A549 (cell line): ENCODE measurements around the gene AFMID. TPM values are rescaled to one million over a fixed set of nuclear protein-coding genes. Genes with fewer than 3 reads are reported as not detected.

Source experiments
- ATAC-seq, 2 experiments: fragments of 200-7000 bp in 1 of 2; fragments of >200 bp in 1 of 2; cut with Nextera tagmentation in 1 of 2; cut with Tn5 transposase in 1 of 2; 3 replicates each; pipeline versions ENCODE4 v1.8.0 to v1.9.1; 2018 to 2020; ENCODE audit warnings: mild to moderate bottlenecking in 1 of 2, moderate library complexity in 1 of 2
- CTCF ChIA-PET: fragments of 300-600 bp; sonication (Branson Sonifier 250); formaldehyde crosslinking; extraction: SDS; loops from one replicate; lab custom pipeline; 2021; ENCODE audit warnings: antibody characterized with exemption, inconsistent platforms; lab: Yijun Ruan, JAX
- POLR2A ChIA-PET: fragments of 350-600 bp; formaldehyde crosslinking; extraction: SDS; loops from one replicate; lab custom pipeline; 2021; ENCODE audit warnings: antibody characterized with exemption, inconsistent platforms; lab: Yijun Ruan, JAX
- DNase-seq, 2 experiments: peaks; one replicate each; pipeline versions ENCODE4 v3.0.0 to v3.0.0-alpha.2; 2011 to 2016; ENCODE audit warnings: low read depth in 1 of 2, low spot score in 1 of 2
- FAIRE-seq: peaks from 2 replicates; lab custom pipeline; 2011; peaks lifted over from hg19 to GRCh38; lab: Jason Lieb, UNC
- H3K27ac ChIP-seq, 2 experiments: fragments of >200 bp; sonication (Bioruptor Twin); formaldehyde crosslinking; 3 replicates each; pipeline ENCODE4 v1.5.1; 2016 to 2017
- H3K4me1 ChIP-seq: fragments of >200 bp; sonication (Bioruptor Twin); formaldehyde crosslinking; 3 replicates; pipeline ENCODE4 v1.6.1; 2016
- H3K4me2 ChIP-seq: fragments of >200 bp; sonication (Bioruptor Twin); formaldehyde crosslinking; 3 replicates; pipeline ENCODE4 v1.6.1; 2016
- H3K4me3 ChIP-seq: fragments of >200 bp; sonication (Bioruptor Twin); formaldehyde crosslinking; 3 replicates; pipeline ENCODE4 v1.5.1; 2016
- H3K9me3 ChIP-seq: fragments of >200 bp; sonication (Bioruptor Twin); formaldehyde crosslinking; 3 replicates; pipeline ENCODE4 v1.6.1; 2016
- BHLHE40 ChIP-seq: IDR thresholded peaks from 2 replicates; pipeline ENCODE4 v1.6.1; 2012; ENCODE audit warnings: low read depth, low read length, inconsistent platforms
- CBX2 ChIP-seq: fragments of 200-600 bp; sonication (generic); IDR thresholded peaks from 2 replicates; pipeline ENCODE4 v1.6.1; 2016; ENCODE audit warnings: low read depth, mild to moderate bottlenecking, borderline replicate concordance
- EHF ChIP-seq: fragments of 250-450 bp; sonication (Bioruptor Pico); IDR thresholded peaks from 2 replicates; pipeline ENCODE4 v1.5.0; 2020; ENCODE audit warnings: mild to moderate bottlenecking
- EP300 ChIP-seq, 2 experiments: fragments of >200 bp; sonication (Bioruptor Twin); formaldehyde crosslinking; IDR thresholded peaks; 2 replicates in 1 of 2; 3 replicates in 1 of 2; pipeline ENCODE4 v1.6.1; 2016 to 2017
- ESRRA ChIP-seq: fragments of 150-350 bp; IDR thresholded peaks from 2 replicates; pipeline ENCODE4 v1.6.1; 2014; ENCODE audit warnings: mild to moderate bottlenecking, low read length, borderline replicate concordance
- FOSB ChIP-seq: fragments of 250-450 bp; sonication (Bioruptor Pico); IDR thresholded peaks from 2 replicates; pipeline ENCODE4 v1.5.0; 2020; ENCODE audit warnings: mild to moderate bottlenecking, moderate library complexity
- FOSL2 ChIP-seq, 2 experiments: fragments of 450-650 bp in 1 of 2; fragments of >200 bp in 1 of 2; sonication (Bioruptor Twin) in 1 of 2; formaldehyde crosslinking; IDR thresholded peaks; 2 replicates each; pipeline versions ENCODE4 v1.5.0 to v1.6.1; 2016 to 2020; ENCODE audit warnings: mild to moderate bottlenecking in 1 of 2, moderate library complexity in 1 of 2
- FOXS1 ChIP-seq: fragments of 250-450 bp; sonication (Bioruptor Pico); IDR thresholded peaks from 2 replicates; pipeline ENCODE4 v1.5.0; 2020; ENCODE audit warnings: mild to moderate bottlenecking, moderate library complexity
- GATA3 ChIP-seq: IDR thresholded peaks from 2 replicates; pipeline ENCODE4 v1.6.1; 2012; ENCODE audit warnings: borderline replicate concordance
- HOXA7 ChIP-seq: fragments of 250-450 bp; sonication (Bioruptor Pico); IDR thresholded peaks from 2 replicates; pipeline ENCODE4 v1.5.0; 2020; ENCODE audit warnings: mild to moderate bottlenecking, moderate library complexity
- JUNB ChIP-seq: fragments of >200 bp; sonication (Bioruptor Twin); formaldehyde crosslinking; IDR thresholded peaks from 2 replicates; pipeline ENCODE4 v1.6.1; 2016
- KDM5A ChIP-seq: fragments of 200-600 bp; sonication (generic); IDR thresholded peaks from 2 replicates; pipeline ENCODE4 v1.6.1; 2016; ENCODE audit warnings: antibody characterized with exemption, mild to moderate bottlenecking
- MAZ ChIP-seq: fragments of 150-350 bp; IDR thresholded peaks from 2 replicates; pipeline ENCODE4 v1.6.1; 2014; ENCODE audit warnings: antibody characterized with exemption, low read depth, low read length, borderline replicate concordance
- NR3C1 ChIP-seq: fragments of >200 bp; sonication (Bioruptor Twin); formaldehyde crosslinking; IDR thresholded peaks from 3 replicates; pipeline ENCODE4 v1.6.1; 2017
- PHF8 ChIP-seq: fragments of 200-600 bp; sonication (generic); IDR thresholded peaks from 2 replicates; pipeline ENCODE4 v1.6.1; 2016; ENCODE audit warnings: low read depth, mild to moderate bottlenecking, antibody characterized with exemption, moderate library complexity, borderline replicate concordance
- SREBF2 ChIP-seq: fragments of 450-650 bp; IDR thresholded peaks from 2 replicates; pipeline ENCODE4 v1.6.1; 2014; ENCODE audit warnings: mild to moderate bottlenecking, moderate library complexity
- TFCP2L1 ChIP-seq: fragments of 250-450 bp; sonication (Bioruptor Pico); IDR thresholded peaks from 2 replicates; pipeline ENCODE4 v1.5.0; 2021; ENCODE audit warnings: mild to moderate bottlenecking
- WGBS: methylation state at CpG from one replicate; pipeline ENCODE4 v1.1.6; 2017; ENCODE audit errors: missing lambda C conversion rate; 5-methylcytosine and 5-hydroxymethylcytosine counted together
- polyA plus RNA-seq, 4 experiments: library from polyadenylated mRNA; depleted of rRNA in 3 of 4; stranded (reverse); fragments of >200 nt; fragmentation: RNase III in 1 of 4; extraction: RNeasy Plus Mini Kit Qiagen cat#74134 plus additional on column Dnase treatment in 1 of 4; gene quantifications; 2 replicates in 3 of 4; 3 replicates in 1 of 4; pipeline ENCODE4 v1.2.3, GENCODE V29; 2011 to 2017
- TF ChIP-seq, protein P1 (sequence below): fragments of >200 bp; sonication (Bioruptor Twin); formaldehyde crosslinking; IDR thresholded peaks from 3 replicates; pipeline ENCODE4 v1.5.1; 2016
- TF ChIP-seq, protein P2 (sequence below): fragments of >200 bp; sonication (Bioruptor Twin); formaldehyde crosslinking; IDR thresholded peaks from 2 replicates; pipeline ENCODE4 v1.6.1; 2016
- TF ChIP-seq, protein P3 (sequence below): IDR thresholded peaks from 2 replicates; pipeline ENCODE4 v1.6.1; 2012; ENCODE audit warnings: low read depth, borderline replicate concordance
- TF ChIP-seq, protein P4 (sequence below): IDR thresholded peaks from 2 replicates; pipeline ENCODE4 v1.6.1; 2012
- TF ChIP-seq, protein P5 (sequence below): IDR thresholded peaks from 2 replicates; pipeline ENCODE4 v1.6.1; 2012

AFMID gene
- polyA plus RNA-seq, 2 of the 4 experiments (the other 2 are of a cell fraction): 33.4 to 43.4 TPM

DNA sequence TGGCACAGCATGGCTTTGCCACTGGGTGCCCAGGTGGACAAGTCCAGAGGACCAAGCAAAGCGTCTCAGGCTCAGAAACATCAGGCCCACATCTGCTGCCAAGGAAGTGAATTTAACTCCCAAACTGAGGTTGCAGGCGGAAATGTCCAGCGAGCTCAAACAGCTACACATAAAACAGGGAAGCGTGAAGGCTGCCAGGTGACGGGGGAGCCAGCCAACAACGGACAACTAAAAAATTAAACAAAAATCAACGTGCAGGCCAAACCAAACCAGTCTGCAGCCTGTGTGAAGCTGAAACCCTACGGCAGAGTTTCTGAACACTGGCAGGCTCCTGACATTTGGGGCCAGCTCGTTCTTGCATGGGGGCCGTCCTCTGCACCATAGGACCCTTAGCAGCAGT, 2.8 kb upstream of the AFMID start:
- 83% methylated on average over 10 of the region's 10 CpGs for WGBS
- no peak for FAIRE-seq
- no peak overlapping the region for H3K27ac ChIP-seq
- H3K9me3 ChIP-seq: no peaks in the 10 kb centered on the region
- ChIA-PET POLR2A (no interaction called here), CTCF (interaction anchor here (0.7 to 7.2 kb wide), 8 partner anchors 8 to 71 kb away, joined by 3 to 105 read pairs (median 13); no protein-coding TSS in a partner anchor)
- DNase-seq: no peak
- peaks cover 38% of the 10 kb centered on the region for H3K4me1 ChIP-seq
- H3K4me2 ChIP-seq: peak overlapping the region; percentile 91; the same call in 1 of the 3 replicates
- no peak overlapping the region for H3K4me3 ChIP-seq
- ATAC-seq: no peak
- TF ChIP-seq, protein P1, sequence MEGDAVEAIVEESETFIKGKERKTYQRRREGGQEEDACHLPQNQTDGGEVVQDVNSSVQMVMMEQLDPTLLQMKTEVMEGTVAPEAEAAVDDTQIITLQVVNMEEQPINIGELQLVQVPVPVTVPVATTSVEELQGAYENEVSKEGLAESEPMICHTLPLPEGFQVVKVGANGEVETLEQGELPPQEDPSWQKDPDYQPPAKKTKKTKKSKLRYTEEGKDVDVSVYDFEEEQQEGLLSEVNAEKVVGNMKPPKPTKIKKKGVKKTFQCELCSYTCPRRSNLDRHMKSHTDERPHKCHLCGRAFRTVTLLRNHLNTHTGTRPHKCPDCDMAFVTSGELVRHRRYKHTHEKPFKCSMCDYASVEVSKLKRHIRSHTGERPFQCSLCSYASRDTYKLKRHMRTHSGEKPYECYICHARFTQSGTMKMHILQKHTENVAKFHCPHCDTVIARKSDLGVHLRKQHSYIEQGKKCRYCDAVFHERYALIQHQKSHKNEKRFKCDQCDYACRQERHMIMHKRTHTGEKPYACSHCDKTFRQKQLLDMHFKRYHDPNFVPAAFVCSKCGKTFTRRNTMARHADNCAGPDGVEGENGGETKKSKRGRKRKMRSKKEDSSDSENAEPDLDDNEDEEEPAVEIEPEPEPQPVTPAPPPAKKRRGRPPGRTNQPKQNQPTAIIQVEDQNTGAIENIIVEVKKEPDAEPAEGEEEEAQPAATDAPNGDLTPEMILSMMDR: no peak
- TF ChIP-seq, protein P2, sequence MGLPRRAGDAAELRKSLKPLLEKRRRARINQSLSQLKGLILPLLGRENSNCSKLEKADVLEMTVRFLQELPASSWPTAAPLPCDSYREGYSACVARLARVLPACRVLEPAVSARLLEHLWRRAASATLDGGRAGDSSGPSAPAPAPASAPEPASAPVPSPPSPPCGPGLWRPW: no peak
- TF ChIP-seq GATA3 (no peak), TFCP2L1 (CRISPR knock-in tag) (no peak), ESRRA (no peak), HOXA7 (no peak), CBX2 (no peak)

DNA sequence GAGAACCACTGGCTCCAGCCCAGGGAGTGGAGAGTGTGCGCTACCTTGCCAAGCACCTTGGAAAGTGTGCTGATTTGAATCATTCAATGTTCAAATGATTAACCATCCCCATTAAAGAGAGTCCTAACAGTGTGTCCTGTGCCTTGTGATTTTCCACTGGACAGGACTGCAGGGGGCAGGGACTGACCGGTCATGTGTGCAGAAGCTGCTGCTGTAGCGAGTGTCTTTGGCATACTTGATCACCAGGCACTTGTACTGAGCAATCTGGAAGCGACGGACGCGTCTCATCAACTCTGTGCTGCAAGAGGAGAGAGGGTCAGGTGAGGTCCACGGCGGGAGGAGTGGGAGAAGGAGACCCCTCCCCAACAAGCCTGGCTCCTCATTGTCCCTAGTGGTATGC, 2.3 kb upstream of the AFMID start:
- WGBS: 88% methylated on average over 9 of the region's 9 CpGs
- DNase-seq: no peak
- Histone ChIP-seq H3K9me3 (no peaks in the 10 kb centered on the region), H3K4me2 (peak overlapping the region; percentile 91; the same call in 1 of the 3 replicates), H3K4me3 (no peak overlapping the region)
- POLR2A ChIA-PET: no interaction called here
- TF ChIP-seq, protein P2: no peak
- no peak for TF ChIP-seq BHLHE40
- TF ChIP-seq, protein P1: no peak
- no peak for TF ChIP-seq MAZ
- TF ChIP-seq KDM5A: no peak
- TF ChIP-seq JUNB: no peak
- TF ChIP-seq PHF8: no peak
- TF ChIP-seq, all 56 proteins: peak for 0
- CTCF ChIA-PET: interaction anchor here (1.4 to 7.2 kb wide), 9 partner anchors 8 to 166 kb away, joined by 3 to 105 read pairs (median 14); no protein-coding TSS in a partner anchor
- Histone ChIP-seq H3K4me1 (peaks cover 33% of the 10 kb centered on the region), H3K27ac (no peak overlapping the region)
- ATAC-seq (no peak), FAIRE-seq (no peak)

DNA sequence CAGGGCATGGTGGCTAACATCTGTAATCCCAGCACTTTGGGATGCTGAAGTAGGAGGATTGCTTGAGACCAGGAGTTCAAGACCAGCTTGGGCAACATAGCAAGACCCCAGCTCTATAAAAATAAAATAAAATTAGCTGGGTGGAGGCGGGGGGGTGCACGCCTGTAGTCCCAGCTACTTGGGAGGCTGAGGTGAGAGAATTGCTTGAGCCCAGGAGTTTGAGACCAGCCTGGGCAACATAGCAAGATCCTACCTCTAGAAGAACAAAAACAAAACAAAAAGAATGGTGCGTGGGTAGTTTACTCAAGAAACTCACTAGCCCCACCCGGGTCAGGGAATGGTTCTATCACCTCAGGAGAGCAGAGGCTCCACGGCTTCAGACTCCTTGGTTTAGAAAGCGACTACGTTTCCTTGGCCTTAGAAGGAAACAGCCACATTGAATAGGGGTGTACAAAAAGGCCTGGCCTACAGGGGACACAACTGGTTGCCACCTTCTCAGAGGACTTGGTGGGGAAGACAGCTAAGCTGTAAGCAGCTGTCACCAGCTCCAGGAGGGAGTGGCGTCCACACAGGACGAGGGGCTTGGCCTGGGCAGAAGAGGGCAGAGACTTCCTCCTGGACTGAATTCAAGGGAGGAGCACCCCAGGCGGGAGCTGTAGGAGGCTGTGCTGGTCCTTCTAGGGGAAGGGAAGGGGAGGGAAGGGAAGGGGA, 1.0 kb upstream of the AFMID start:
- ATAC-seq: peak; percentile 36 to 72
- H3K4me1 ChIP-seq: peaks cover 32% of the 10 kb centered on the region

More for the DNA sequence above, 1.0 kb upstream of the AFMID start:
- Histone ChIP-seq H3K27ac (peak overlapping the region; percentile 82 to 88), H3K4me2 (peak overlapping the region; percentile 91), H3K9me3 (no peaks in the 10 kb centered on the region), H3K4me3 (peak overlapping the region; percentile 72)
- 51% methylated on average over 9 of the region's 10 CpGs for WGBS
- POLR2A ChIA-PET: interaction anchor here (0.9 to 2.1 kb wide), 3 partner anchors 17 to 44 kb away, joined by 4 to 5 read pairs (median 5); no protein-coding TSS in a partner anchor
- FAIRE-seq (no peak), DNase-seq (peak; percentile 73 to 79)
- CTCF ChIA-PET: interaction anchor here (0.5 to 7.2 kb wide), 26 partner anchors 8 to 446 kb away, joined by 3 to 105 read pairs (median 5); partner anchors contain the start of genes BIRC5 and TMC6
- TF ChIP-seq SREBF2: no peak
- TF ChIP-seq, protein P3, sequence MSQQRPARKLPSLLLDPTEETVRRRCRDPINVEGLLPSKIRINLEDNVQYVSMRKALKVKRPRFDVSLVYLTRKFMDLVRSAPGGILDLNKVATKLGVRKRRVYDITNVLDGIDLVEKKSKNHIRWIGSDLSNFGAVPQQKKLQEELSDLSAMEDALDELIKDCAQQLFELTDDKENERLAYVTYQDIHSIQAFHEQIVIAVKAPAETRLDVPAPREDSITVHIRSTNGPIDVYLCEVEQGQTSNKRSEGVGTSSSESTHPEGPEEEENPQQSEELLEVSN: no peak
- TF ChIP-seq FOXS1 (CRISPR knock-in tag): no peak
- TF ChIP-seq NR3C1: no peak
- TF ChIP-seq BHLHE40: no peak
- no peak for TF ChIP-seq CBX2
- TF ChIP-seq, protein P4, sequence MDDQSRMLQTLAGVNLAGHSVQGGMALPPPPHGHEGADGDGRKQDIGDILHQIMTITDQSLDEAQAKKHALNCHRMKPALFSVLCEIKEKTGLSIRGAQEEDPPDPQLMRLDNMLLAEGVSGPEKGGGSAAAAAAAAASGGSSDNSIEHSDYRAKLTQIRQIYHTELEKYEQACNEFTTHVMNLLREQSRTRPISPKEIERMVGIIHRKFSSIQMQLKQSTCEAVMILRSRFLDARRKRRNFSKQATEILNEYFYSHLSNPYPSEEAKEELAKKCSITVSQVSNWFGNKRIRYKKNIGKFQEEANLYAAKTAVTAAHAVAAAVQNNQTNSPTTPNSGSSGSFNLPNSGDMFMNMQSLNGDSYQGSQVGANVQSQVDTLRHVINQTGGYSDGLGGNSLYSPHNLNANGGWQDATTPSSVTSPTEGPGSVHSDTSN: no peak
- no peak for TF ChIP-seq PHF8
- no peak for TF ChIP-seq FOSL2 (IDR thresholded peaks at IDR 0.05)
- no peak for TF ChIP-seq FOSL2 (CRISPR knock-in tag; IDR thresholded peaks at IDR 0.05)
- no peak for TF ChIP-seq EP300 (IDR thresholded peaks at IDR 0.05)
- no peak for TF ChIP-seq JUNB
- 0 out of 2 replicates have a peak, but pooled peaks have one; percentile 22 for TF ChIP-seq HOXA7
- TF ChIP-seq FOSB (CRISPR knock-in tag): 0 out of 2 replicates have a peak, but pooled peaks have one; percentile 24
- TF ChIP-seq, protein P5, sequence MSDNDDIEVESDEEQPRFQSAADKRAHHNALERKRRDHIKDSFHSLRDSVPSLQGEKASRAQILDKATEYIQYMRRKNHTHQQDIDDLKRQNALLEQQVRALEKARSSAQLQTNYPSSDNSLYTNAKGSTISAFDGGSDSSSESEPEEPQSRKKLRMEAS: no peak
- TF ChIP-seq EHF (CRISPR knock-in tag): no peak
